HG03442 (cell line): Measurements from ENCODE around the gene REN.
A peak's percentile ranks its signal among the peaks of the same experiment; 100 is the strongest.

ENCODE experiments used
- ATAC-seq: cut with Tn5 transposase; IDR thresholded peaks from one replicate; pipeline ENCODE4 v1.9.1; 2021; ENCODE audit warnings: mild to moderate bottlenecking, moderate library complexity; ENCODE audit not compliant: unreplicated experiment

Gene REN

DNA sequence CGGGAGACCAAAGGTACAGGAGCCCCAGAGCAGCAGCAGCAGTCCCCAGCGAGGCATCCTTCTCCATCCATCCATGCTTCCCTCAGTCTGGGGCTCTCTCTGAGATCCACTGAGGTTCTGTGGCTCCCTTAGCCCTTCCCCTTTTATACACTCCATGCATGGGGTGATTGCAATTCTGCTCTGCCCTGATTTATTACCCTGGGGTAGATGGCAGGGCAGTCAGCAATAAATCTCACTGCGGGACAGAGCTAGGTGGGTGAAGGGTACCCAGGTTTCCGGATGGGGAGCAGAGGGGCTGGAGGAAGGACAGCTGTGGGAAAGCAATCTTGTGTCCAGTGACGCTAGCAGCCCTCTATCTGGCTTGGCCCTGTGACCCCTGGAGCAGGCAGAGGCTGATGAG is at the start of gene REN:
TSS of gene REN (minus strand) at position 119 of the 400 bp plus-strand sequence. CDS start at position 75, 44 bp downstream.
- ATAC-seq: no peak

DNA sequence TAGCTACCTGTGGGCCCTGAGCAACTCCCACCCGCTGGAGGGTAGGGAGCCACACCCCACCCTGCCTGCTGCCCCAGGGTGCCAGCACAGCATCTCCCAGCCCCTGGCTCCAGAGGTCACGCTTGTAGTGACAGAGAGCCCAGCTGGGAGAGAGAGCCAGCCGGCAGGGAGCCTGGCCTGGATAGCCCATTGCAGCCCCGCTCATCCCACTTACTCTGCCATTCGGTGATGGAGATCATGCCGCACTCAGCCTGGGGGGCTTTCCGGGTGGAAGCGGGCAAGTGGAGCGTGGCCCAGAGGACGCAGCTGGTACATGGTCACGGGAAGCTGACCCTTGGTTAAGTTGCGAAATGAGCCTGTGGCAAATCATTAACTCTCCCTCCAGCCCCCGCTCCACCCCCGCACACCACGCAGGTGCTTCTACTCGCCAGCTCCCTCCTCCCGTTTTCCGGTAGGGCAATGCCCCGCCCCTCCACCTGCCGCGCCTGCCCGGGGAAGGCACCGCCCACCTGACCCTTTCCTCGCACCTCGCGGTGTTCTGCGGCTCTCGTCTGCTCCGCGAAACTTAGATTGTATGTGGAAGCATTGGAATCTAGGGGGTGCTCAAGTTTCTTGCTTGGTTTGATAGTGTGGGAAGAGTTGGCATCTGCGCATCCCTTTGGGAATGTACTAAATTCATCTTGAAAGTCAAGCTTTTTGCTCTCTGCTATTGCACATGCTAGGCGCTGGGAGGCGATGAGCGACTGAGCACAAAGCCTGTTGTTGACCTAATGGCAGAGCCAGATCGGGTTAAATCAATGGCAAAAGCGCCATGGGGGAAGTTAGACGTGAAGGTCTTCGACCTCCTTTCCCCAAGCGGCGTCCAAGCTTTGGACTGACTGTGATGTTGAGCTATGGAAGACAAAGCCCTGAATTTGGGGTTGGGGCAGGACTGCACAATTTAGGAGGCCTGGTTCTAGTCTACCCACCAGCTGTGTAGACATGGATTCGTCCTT is 47.8 kb upstream of the REN start, which contains the start of gene GOLT1A:
TSS of gene GOLT1A (minus strand) at position 321 of the 995 bp plus-strand sequence. CDS start at position 239, 82 bp downstream.
- ATAC-seq: peak; percentile 39

DNA sequence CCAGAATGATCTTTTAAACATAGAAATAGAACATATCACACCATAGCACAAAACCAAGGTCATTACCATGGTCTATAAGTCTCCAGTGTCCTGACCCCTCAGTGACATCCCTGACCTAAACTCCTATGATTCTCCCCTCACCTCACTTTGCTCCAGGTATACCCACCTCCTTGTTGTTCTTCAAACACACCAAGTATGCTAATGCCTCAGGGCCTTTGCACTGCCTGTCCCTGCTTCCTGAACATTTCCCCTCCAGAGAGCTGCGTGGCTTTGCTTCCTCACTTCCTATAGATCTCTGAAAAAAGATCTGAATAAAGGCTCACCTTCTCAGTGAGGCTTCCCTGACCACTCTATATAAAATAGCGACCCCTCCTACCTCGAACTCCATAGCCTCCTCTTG is 46.6 kb upstream of the REN start:
- no peak for ATAC-seq

DNA sequence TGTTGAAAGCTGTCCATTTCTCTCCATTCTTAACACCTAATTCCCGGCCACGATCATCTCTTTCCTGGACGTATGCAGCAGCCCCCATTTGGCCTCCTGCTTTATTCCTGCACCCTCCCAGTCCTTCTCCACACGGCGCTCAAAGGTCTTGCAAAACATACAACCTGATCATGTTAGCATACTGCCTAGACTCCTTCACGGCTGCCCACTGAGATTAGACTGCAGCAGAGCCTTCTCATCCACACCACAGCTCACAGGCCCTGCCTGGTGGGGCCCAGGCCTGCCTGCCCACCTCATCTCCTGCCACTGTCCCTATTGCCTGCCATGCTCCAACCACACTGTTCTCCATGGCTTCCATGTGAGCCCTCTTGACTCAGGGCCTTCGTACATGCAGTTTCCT is 44.9 kb upstream of the REN start:
- ATAC-seq: no peak

DNA sequence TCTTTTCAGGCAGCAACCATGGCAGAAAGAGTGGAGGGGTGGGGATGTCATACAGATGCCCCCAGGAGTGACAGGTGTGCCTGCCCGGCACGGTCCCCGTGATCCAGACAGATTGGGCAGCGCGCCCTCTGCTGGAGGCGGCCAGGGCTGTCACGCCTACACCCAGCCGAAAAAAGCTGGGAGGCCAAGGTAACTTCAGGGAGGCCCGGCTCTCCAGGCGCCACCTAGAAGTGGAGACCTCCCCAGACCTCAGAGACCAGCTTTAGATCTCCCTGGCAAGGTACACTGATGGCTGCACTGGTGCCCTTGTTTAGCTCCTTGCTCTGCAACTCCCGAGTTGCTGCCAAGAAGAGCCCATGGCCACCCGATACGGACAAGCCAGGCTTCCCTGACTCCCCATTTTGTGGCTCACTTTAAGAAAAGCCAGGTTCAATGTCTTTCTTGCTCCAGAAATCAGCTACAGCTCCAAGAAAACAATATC is 41.0 kb upstream of the REN start:
- no peak for ATAC-seq

DNA sequence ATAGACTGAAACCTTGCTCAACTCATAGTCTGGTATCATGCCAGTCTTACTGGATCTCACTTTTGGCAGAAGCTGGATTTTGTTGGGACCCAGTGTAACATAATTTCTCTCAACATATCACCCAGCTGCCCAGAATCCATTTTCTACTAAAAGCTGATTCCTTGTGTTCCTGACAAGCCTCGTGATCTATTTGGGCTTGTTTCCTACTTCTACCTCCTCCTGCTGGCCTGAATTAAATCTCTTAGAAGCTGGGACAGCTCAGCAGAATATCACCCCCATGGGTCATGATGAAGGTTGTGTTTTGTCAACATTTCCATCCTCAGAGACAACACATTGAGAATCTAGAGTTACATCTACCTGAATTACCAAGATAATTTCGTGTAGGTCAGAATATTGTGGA is 40.0 kb upstream of the REN start:
- ATAC-seq: no peak

DNA sequence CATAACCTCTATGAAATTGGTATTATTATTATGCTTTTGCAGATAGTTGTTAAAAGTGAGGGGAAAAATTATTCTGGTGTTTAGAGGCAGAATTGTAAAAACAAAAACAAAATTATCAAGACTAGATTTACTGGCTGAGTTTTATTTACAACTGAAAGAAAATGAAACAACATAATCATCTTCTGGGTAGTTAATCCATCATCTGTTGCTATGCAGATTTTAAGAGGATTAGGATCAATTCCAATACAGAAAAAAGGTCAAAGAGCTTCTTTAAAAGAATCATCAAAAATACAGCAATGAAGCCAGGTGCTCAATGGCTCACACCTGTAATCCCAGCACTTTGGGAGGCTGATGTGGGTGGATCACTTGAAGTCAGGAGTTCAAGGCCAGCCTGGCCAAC is 39.3 kb upstream of the REN start:
- ATAC-seq: no peak

DNA sequence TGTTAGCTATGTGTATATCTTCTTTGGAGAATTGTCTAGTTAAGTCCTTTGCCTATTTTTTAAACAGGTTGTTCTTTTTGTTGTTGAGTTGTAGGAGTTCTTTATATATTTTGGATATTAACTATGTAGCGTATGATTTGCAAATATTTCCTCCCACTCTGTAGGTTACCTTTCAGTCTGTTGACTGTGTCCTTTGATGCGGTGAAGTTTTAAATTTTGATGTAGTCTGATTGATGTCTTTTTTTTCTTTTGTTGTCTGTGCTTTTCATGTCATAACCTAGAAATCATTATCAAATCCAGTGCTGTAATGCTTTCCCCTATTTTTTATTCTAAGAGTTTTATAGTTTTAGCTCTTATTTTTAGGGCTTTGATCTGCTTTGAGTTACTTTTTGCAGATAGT is 38.8 kb upstream of the REN start:
- no peak for ATAC-seq

DNA sequence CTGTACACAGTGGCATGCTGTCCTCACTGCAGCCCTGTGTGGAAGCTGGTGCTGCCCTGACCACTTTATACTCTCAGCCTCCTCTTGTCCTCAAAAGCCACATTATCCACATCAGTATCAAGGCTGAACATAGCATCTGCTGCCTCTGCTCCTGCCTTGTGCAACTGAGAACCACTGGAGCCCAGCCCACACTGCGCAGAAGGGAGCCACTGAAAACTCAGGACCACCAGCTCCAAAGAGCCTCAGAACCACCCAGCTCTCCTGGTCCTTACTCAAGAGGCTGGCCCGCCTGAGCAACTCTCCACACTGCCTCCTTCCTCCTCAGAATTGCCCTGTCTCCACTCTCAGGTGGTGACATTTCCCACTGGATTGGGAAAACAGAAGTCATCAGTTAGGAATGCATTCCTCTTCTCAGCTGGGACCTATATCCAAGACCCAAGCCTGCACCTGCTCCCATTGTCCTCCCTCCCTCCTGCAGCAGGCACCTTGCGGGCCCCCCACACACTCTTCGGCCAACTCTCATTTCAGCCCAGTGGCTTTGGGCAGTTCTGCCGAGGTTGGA is 37.1 kb upstream of the REN start:
- ATAC-seq: no peak

DNA sequence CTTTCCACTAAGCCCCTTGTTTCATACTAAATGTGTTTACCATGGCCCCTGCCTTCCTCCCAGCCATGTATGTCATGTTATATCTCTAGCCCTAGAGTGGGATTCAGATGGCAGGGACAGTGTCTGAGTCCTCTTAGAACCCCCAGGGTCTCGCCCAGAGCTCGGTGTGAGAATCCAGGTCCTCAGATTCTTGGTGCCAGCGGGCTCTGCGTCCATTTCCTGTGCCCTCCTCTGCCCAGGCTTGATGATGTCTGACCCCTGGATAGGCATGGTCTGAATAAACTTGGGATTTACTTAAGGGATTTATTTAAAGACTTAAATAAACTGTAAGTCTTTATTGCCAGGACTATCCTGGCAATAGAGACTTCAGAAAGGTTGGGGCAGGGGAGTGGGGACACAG is 36.3 kb upstream of the REN start:
- ATAC-seq: no peak

DNA sequence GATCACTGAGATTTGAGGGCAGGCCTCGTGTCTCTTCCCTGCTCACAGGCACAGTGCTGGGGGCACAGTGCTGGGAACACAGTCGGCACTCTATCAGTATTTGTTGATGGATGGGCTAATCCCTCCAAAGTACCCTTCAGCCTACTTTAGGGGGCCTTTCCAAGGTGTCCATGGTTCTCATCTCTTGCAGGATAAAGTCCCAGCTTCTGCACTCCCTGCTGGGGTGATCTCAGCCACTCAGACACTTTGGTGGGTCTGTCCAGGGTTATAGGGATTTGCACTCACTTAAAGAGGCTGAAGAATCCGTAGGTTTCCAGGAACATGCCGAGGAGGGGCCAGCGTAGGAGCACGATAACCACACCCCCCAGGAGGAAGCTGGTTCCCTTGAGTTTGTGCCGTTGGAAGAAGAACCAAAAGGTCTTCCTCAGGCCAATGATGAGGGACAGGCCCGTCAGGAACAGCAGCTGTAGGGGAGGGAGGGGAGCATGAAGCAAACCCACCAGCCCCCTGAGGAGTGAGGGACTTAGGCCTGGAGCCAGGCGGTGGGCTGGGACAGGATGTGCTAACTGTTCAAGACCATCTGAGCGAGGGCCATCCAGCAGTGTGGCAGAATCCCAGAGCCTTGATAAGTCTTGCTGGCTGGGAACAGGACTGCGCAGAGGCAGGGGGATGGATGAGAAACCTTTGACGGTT is 35.4 kb upstream of the REN start:
- no peak for ATAC-seq

DNA sequence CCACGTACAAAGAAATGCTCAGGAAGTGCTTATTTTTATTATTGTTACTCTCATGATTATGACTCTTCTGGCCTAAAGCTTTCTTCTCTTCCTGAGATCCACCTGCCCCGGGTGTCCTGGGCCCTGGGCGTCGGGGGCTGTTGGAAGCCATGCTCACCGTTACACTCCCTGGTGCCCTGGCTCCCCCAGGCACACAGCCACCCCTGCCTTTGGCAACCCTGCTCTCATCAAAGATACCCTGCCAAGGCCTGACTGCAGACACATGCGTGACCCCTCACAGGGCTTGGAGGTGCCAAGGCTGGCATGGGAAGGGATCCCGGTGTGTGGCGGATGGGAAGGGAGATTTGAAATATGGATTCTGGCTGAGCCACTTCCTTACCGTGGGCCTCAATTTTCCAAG is 33.4 kb upstream of the REN start:
- no peak for ATAC-seq

DNA sequence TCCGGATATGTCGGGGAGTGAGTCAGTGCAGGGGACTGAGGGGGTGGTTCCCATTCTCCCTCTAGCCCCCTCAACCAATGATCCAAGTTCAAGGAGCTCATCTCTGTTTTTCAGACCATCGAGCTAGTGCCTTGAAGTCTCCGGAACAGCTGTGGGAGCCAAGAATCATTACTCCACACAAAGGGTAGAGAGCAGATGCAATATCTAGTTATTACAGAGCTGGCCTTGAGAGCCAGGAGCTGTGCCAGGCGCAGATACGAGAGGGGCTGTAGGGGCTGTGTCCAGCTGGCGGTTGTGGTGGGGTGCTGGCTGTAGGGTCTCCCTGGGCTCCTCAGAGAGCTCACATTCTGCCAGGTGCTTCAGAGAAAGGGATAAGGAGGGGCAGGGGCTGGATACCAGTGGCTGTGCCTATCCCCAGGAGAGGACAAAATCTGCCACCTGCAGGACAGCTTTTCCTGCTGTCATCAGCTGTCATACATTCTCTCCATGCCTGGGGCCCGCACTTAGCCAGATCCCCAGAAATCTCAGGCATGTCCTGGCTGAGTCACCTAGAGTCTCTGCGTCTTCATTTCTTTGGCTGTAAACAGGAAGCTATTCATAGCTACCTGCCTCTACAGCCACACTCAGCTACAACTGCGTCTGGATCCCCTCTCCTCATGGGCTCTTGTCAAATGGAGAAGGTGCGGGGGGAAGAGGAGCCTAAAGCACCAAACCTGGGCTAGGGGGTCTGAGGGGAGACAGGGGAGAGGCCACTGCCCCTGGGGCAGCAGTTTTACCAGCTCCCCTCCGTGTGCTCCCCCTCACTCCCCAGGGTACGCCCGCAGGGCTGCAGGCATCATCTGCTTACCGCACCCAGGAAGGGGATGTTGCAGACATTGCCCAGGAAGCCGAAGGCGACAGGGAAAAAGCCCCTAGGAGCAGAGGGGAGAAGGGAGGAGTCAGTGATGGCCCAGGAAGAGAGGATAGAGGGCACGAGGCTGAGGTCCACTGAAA is 32.5 kb upstream of the REN start:
- ATAC-seq: no peak

DNA sequence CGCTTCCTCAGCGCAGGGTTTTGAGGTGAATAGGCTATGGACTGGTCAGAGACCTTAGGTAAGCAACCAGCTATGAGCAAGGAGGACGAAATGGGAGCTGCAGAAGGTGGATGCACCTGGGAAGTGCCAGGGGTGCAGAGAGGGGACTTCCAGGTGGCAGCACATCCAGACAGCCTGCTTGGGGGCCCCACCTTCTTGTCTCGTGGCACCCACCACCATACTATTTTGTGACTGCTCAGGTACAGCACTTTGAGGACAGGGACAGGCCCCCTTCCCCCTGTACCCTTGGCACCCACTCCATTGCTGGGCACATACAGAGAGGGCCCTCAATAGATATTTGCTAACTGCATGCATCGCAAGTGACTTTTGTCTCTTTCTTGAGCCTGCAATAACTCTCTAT is 30.9 kb upstream of the REN start:
- no peak for ATAC-seq

DNA sequence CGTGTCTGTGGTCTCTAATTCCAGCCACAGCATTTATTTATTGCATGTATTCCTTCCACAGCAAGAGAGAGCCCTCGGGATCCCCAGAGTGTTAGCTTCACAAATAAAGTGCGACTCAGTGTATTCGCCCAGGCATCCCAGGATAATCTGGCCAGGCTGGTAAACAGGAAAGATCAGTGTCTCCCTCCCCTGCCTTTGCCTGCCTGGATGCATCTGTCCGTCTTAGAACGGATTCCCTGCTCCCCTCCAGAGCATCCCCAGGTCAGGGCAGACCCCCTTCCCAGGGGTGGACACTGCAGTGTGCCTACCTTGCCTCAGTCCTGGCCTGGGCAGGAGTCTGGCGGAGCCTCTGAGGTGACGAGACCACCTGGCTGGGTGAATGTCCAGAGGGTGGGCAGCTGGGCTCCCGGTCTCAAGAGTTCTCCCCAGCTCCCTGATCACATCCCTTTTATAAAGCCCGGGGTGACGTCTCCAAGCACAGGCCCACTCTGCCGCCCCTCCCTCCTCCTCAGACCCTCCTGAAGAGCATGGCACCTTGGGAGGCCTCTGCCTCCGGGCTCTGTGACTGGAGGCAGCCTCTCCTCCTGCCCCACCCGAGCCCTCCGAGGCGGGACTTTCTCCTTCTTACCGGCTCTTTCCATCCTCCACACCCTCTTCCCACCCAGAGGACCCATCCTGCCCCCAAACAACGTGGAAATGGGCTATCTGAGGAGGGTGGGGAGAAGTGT is 30.1 kb upstream of the REN start, which contains the start of gene KISS1:
TSS of gene KISS1 (minus strand) at position 424 of the 728 bp plus-strand sequence. CDS start 3,615 bp downstream, outside the sequence.
- ATAC-seq: no peak

DNA sequence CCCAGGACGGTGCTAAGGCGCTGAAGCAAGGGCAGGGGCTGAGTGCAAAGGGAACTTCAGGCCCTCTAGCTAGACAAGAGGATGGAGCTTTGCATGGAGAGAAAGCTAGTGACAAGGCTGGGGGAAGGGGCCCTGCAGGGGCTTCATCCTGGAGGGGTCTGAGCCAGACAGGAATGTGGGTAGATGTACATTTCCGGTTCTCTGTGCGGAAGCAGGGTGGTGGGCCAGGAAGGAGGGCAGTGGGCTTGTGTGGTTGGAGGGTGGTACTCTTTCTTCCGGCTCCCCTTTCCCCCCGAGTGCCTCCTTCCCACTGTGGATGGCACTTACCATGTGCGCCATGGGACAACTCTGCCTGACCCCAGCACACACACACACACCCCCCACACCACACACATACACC is 28.6 kb upstream of the REN start:
- no peak for ATAC-seq

DNA sequence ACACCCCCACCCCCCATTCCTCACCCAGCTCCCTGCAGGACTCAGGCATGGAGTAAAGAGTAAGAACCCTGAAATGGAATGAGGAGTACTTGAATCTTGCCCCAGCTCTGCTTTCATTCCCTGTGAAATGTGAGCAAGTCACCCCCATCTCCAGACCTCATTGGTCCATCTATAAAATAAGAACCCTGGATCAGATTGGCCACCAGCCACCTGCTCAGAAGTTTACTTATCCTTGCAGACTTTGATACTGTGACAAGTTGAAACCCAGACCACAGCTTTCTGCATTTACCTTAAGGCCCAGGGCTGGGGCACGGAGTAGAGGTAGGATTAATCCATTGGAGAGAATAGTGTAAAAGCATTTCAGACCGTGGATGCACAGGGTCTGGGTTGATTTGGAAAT is 27.9 kb upstream of the REN start:
- no peak for ATAC-seq

DNA sequence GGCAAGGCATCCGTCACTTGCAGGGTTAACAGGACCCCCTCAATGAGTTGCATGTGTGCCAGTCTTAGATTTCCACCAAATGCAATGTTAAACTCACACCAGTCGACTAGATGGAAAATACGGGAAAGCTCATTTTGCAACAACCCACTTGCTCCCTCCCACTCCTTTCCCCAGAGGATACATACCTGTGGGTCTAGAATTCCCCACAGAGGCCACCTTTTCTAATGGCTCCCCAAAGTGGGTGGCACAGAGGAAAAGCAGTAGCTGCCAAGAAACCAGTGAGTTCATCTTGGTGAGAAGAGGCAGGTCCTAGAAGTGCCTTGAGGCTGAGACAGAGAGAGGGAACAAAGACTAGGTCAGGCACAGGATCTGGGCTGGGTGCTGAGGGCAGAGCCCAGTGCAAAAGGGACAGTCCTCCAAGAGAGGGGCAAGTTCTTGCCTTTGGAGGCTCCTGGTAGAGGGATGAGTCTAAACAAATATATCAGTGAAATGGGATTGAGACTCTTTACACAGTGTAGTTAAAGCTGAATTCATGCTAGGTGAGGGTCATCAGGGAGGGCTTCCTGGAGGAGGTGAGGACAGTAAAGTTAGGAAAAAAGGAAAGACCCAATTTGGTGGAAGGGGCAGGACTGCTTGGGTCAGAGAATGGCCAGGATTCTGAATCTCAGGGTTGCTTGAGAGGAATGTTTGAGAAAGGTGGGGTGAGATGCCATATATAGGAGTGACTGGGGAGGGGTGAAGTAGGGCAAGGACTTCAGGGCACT is 26.6 kb upstream of the REN start:
- no peak for ATAC-seq

DNA sequence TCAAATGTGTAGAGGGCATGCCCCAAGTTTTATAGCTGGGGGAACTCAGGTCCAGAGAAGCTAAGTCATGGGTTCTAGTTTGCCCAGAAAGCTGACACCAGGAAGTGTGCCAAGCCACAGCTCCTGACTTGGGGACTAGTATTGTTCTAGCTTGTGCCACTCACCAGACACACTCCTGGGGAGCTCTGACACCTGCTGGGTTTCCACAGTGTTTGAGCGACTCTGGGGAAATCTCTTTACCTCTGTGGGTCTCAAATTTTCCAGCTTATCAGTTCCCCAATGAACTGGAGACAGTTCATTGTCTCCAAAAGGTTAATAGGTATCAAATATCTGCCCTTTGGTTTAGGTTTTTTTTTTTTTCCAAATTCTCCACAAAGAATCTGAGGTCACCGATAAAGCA is 25.9 kb upstream of the REN start:
- no peak for ATAC-seq
